Activated CD4-positive, alpha-beta memory T cell treated with anti-CD3 and anti-CD28 coated beads, Interleukin-2, amount 10 ng/mL, durations not matched to agents 7 days and 5 days (primary cell): ENCODE results near the gene P4HB. TPM values are rescaled to one million over a fixed set of nuclear protein-coding genes. Genes with fewer than 3 reads are reported as not detected.

ENCODE experiments used
- CTCF ChIA-PET: fragments of 350-600 bp; sonication (Branson Sonifier 250); formaldehyde crosslinking; loops from one replicate; lab custom pipeline; 2021; ENCODE audit warnings: antibody characterized with exemption, inconsistent platforms; lab: Charles Lee
- POLR2A ChIA-PET: fragments of 350-600 bp; sonication (Branson Sonifier 250); formaldehyde crosslinking; loops from one replicate; lab custom pipeline; 2021; ENCODE audit warnings: antibody characterized with exemption; lab: Charles Lee
- DNase-seq: peaks from one replicate; pipeline ENCODE4 v3.0.0-alpha.2; 2020
- H3K27ac Mint-ChIP-seq: one replicate; pipeline ENCODE4 v1.8.0; 2021; ENCODE audit warnings: mild to moderate bottlenecking, mixed read lengths
- H3K27me3 Mint-ChIP-seq: one replicate; pipeline ENCODE4 v1.8.0; 2021; ENCODE audit warnings: mixed read lengths
- H3K36me3 Mint-ChIP-seq: one replicate; pipeline ENCODE4 v1.8.0; 2021; ENCODE audit warnings: low read depth, mixed read lengths
- H3K4me1 Mint-ChIP-seq: one replicate; pipeline ENCODE4 v1.8.0; 2021; ENCODE audit warnings: mixed read lengths
- H3K4me3 Mint-ChIP-seq: one replicate; pipeline ENCODE4 v1.8.0; 2021; ENCODE audit warnings: mild to moderate bottlenecking, mixed read lengths
- H3K9me3 Mint-ChIP-seq: one replicate; pipeline ENCODE4 v1.8.0; 2021; ENCODE audit warnings: mixed read lengths
- total RNA-seq, 2 experiments: library from RNA; stranded (reverse); gene quantifications; one replicate each; pipeline ENCODE4 v1.2.3, GENCODE V29; 2021

P4HB gene
- total RNA-seq, 2 experiments from 2014 or later: 483 to 496 TPM

- ChIA-PET POLR2A (interaction anchor here (0.7 to 1.4 kb wide), 3 partner anchors 10 to 23 kb away, joined by 3 to 4 read pairs (median 4); partner anchors contain the start of gene MCRIP1), CTCF (no interaction called here)
- Mint-ChIP-seq H3K4me1 (no peaks in the 10 kb centered on the region), H3K36me3 (peaks cover 55% of the 10 kb centered on the region), H3K27ac (no peak overlapping the region), H3K27me3 (no peaks in the 10 kb centered on the region), H3K4me3 (no peak overlapping the region), H3K9me3 (no peaks in the 10 kb centered on the region)
- no peak for DNase-seq
Measured at GRCh38 chr17:81846743-81847689, 13.3 kb downstream of the P4HB start.

DNA sequence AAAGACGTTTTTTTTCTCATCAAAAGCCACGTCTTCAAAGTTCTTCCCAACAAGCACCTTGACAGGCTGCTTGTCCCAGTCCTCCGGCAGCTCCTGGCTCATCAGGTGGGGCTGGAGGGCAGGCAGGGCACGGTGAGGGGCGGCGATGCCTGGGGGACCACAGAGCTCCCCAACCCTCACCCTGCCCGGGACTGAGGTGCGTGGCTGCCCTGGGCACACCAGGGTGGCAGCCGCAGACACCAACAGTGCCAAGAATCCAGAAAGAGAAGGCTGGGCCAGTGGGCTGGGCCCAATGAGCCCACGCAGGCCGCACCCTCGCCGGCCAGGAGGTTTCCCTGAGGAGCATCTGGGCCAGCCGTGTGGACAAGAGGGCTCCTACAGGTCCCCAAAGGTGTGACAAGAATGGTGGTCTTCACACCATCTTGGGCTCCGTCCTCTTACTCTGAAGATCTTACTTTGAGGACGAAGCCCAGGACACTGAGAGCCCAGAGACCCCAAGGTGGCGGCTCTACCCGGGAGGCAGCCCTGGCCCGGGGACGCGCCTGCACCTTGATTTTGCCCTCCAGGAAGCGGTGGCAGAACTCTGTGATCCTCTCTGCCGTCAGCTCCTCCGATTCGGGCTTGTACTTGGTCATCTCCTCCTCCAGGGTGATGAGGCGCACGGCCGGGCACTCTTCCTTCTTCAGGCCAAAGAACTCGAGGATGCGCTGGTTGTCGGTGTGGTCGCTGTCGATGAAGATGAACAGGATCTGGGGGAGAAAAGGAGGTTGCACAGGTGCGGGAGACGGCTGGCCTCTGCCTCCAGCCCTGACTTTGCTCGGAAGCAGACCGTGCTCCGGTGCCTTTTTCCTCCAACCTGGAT, 14.2 kb downstream of the P4HB start:
- Mint-ChIP-seq H3K4me1 (no peaks in the 10 kb centered on the region), H3K9me3 (no peaks in the 10 kb centered on the region), H3K36me3 (peaks cover 46% of the 10 kb centered on the region), H3K27me3 (no peaks in the 10 kb centered on the region), H3K4me3 (no peak overlapping the region), H3K27ac (no peak overlapping the region)
- ChIA-PET POLR2A (interaction anchor here (1.0 to 1.4 kb wide), 4 partner anchors 9 to 13 kb away, joined by 3 to 4 read pairs (median 4); partner anchors contain the start of gene MCRIP1), CTCF (no interaction called here)
- DNase-seq: no peak

DNA sequence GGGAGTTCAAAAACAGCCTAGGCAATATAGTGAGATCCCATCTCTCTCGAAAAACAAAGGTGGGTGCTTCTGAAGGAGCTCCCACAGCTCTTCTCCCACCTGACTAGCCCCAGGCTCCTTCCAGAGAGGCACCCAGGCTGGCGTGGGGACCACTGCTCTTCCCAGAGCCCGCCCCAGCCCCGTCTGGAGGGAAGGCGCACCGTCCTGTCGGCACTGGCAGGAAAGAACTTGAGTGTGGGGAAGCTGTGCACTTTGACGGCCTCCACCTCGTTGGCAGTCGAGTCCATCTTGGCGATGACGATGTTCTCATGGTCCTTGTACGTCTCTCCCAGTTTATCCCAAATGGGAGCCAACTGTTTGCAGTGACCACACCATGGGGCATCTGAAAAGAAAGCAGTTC, 15.0 kb downstream of the P4HB start:
- ChIA-PET CTCF (no interaction called here), POLR2A (interaction anchor here (1.0 to 1.4 kb wide), 3 partner anchors 8 to 13 kb away, joined by 3 to 4 read pairs (median 3); partner anchors contain the start of gene MCRIP1)
- H3K36me3 Mint-ChIP-seq: peaks cover 44% of the 10 kb centered on the region
- no peaks in the 10 kb centered on the region for H3K27me3 Mint-ChIP-seq
- no peaks in the 10 kb centered on the region for H3K4me1 Mint-ChIP-seq
- no peaks in the 10 kb centered on the region for H3K9me3 Mint-ChIP-seq
- DNase-seq: no peak
- no peak overlapping the region for H3K27ac Mint-ChIP-seq
- H3K4me3 Mint-ChIP-seq: no peak overlapping the region

DNA sequence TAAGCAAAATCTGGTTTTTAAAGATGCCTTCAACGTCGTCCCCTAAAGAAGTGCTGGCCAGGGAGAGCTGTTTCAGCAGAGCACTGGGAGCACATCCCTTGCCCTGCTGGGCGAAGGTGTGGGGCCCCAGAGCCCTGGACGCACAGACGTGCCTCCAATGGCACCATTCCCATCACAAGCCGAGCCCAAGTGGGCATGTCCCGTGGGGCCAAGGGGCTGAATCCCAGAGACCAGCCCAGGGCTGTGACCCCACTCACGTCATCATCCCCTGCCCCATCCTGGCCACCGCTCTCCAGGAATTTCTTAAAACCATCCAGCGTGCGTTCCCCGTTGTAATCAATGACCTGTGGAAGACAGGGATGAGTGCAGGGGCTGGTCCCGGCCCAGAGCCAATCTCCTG, 15.4 kb downstream of the P4HB start:
- Mint-ChIP-seq H3K36me3 (peaks cover 44% of the 10 kb centered on the region), H3K4me3 (no peak overlapping the region), H3K27ac (no peak overlapping the region), H3K9me3 (no peaks in the 10 kb centered on the region), H3K4me1 (no peaks in the 10 kb centered on the region), H3K27me3 (no peaks in the 10 kb centered on the region)
- CTCF ChIA-PET: no interaction called here
- POLR2A ChIA-PET: interaction anchor here (1.0 to 1.4 kb wide), 2 partner anchors 12 to 13 kb away, joined by 3 to 4 read pairs; partner anchors contain the start of gene MCRIP1
- no peak for DNase-seq

GRCh38 chr17:81844327-81844851, 15.9 kb downstream of the P4HB start:
- Mint-ChIP-seq H3K27ac (no peak overlapping the region), H3K27me3 (no peaks in the 10 kb centered on the region), H3K9me3 (no peaks in the 10 kb centered on the region), H3K4me3 (no peak overlapping the region), H3K36me3 (peaks cover 44% of the 10 kb centered on the region), H3K4me1 (no peaks in the 10 kb centered on the region)
- ChIA-PET POLR2A (interaction anchor here (3.5 kb wide), 1 partner anchor 11 kb away, joined by 21 read pairs; the partner anchor contains the start of genes MCRIP1 and PPP1R27), CTCF (no interaction called here)
- no peak for DNase-seq

GRCh38 chr17:81843713-81844326, 16.5 kb downstream of the P4HB start:
- Mint-ChIP-seq H3K27me3 (no peaks in the 10 kb centered on the region), H3K27ac (no peak overlapping the region), H3K4me1 (no peaks in the 10 kb centered on the region), H3K9me3 (no peaks in the 10 kb centered on the region), H3K4me3 (no peak overlapping the region), H3K36me3 (peaks cover 44% of the 10 kb centered on the region)
- CTCF ChIA-PET: no interaction called here
- DNase-seq: no peak
- POLR2A ChIA-PET: interaction anchor here (0.8 to 3.5 kb wide), 3 partner anchors 10 to 17 kb away, joined by 3 to 21 read pairs (median 5); partner anchors contain the start of genes MCRIP1, P4HB and PPP1R27

- Mint-ChIP-seq H3K36me3 (peaks cover 42% of the 10 kb centered on the region), H3K9me3 (no peaks in the 10 kb centered on the region), H3K27ac (no peak overlapping the region), H3K4me1 (no peaks in the 10 kb centered on the region), H3K4me3 (no peak overlapping the region), H3K27me3 (no peaks in the 10 kb centered on the region)
- POLR2A ChIA-PET: interaction anchor here (0.6 to 3.5 kb wide), 7 partner anchors 9 to 273 kb away, joined by 3 to 21 read pairs (median 3); partner anchors contain the start of genes MCRIP1, P4HB and PPP1R27
- CTCF ChIA-PET: no interaction called here
- DNase-seq: no peak
Measured at GRCh38 chr17:81842725-81843504, 17.4 kb downstream of the P4HB start.

DNA sequence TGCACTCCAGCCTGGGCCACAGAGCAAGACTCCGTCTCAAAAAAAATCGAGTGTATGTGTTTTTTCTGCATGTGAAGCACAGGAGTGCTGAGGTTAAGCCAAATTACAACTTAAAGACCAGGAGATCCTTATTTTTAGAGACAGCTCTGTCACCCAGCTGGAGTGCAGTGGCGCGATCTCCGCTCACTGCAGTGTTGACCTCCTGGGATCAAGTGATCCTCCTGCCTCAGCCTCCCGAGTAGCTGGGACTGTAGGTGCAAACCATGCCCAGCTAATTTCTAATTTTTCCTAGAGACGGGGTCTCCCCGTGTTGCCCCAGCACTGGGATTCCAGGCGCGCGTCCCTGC, 18.0 kb downstream of the P4HB start:
- ChIA-PET CTCF (no interaction called here), POLR2A (interaction anchor here (0.6 to 3.5 kb wide), 7 partner anchors 9 to 274 kb away, joined by 3 to 21 read pairs (median 4); partner anchors contain the start of genes MCRIP1, P4HB and PPP1R27)
- no peaks in the 10 kb centered on the region for H3K9me3 Mint-ChIP-seq
- DNase-seq: no peak
- no peaks in the 10 kb centered on the region for H3K27me3 Mint-ChIP-seq
- H3K36me3 Mint-ChIP-seq: peaks cover 41% of the 10 kb centered on the region
- H3K27ac Mint-ChIP-seq: no peak overlapping the region
- no peak overlapping the region for H3K4me3 Mint-ChIP-seq
- no peaks in the 10 kb centered on the region for H3K4me1 Mint-ChIP-seq

- Mint-ChIP-seq H3K4me1 (no peaks in the 10 kb centered on the region), H3K27me3 (no peaks in the 10 kb centered on the region), H3K36me3 (peaks cover 36% of the 10 kb centered on the region), H3K4me3 (no peak overlapping the region), H3K27ac (no peak overlapping the region), H3K9me3 (no peaks in the 10 kb centered on the region)
- no peak for DNase-seq
- ChIA-PET POLR2A (interaction anchor here (1.2 to 3.5 kb wide), 6 partner anchors 8 to 138 kb away, joined by 3 to 21 read pairs (median 4); partner anchors contain the start of genes MCRIP1, MRPL12, P4HB and PPP1R27), CTCF (no interaction called here)
Measured at GRCh38 chr17:81841866-81842265, 18.5 kb downstream of the P4HB start.

DNA sequence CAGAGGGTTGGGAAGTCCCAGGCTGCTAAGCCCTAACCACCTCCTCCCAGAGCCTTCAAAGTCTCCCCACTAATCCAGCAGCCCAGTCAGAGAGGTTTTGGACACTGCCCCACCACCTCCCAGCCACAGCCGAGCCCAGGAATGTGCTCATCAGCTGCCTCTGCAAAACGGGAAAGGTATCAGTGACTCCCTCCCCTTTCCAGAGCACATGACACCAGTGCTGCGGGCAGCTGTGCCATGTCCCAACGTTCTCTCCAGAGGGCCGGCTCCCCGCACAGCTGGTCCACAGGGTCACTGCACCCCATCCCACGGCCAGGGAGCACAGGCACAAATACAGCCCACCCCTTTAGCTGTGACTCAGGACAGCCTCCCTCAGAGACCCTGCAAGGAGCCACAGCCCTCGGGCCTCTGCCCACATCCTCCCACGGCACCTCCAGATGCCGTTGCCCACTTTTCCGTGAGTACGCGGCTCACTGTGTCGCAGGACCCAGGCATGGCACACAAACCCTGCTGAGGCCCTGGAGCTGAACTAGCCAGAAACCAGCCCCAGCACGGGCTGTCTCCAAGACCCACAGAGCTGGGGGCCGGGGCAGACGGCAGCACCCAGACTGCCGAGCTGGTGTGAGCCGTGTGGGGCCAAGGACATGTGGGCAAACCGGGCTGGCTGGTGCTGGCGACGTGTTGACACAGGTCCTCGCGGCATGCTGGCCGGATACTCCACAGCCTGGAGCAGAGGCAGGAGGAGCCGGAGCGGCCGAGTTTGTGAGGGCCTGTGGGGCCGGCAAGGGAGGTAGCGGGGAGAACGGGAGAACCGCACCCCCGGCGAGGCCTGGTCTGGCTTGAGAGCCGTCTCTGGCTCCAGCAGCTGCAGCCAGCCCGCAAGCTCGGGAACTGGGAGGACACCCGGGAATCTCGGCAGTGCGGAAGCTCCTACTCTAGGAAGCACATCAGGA, 19.2 kb downstream of the P4HB start:
- Mint-ChIP-seq H3K27ac (no peak overlapping the region), H3K27me3 (no peaks in the 10 kb centered on the region), H3K9me3 (no peaks in the 10 kb centered on the region), H3K4me3 (no peak overlapping the region), H3K4me1 (no peaks in the 10 kb centered on the region), H3K36me3 (peaks cover 31% of the 10 kb centered on the region)
- ChIA-PET POLR2A (interaction anchor here (0.7 to 3.5 kb wide), 7 partner anchors 7 to 168 kb away, joined by 3 to 21 read pairs (median 4); partner anchors contain the start of genes MCRIP1, MRPL12 and PPP1R27), CTCF (no interaction called here)
- no peak for DNase-seq
